Right atrium auricular region (tissue), 2 donors: ENCODE results near the gene UTP25. TPM values are rescaled to one million over a fixed set of nuclear protein-coding genes. Genes with fewer than 3 reads are reported as not detected.

Experiments
- DNase-seq: peaks from one replicate; pipeline ENCODE4 v3.0.0-alpha.2; 2019; ENCODE audit warnings: low spot score
- H3K27ac ChIP-seq, 2 donors: fragments of 200-600 bp; sonication (generic); 1 replicate in 1 of 2; 2 replicates in 1 of 2; pipeline ENCODE4 v1.5.1; 2016 to 2019
- H3K27me3 ChIP-seq, 2 donors: fragments of 200-600 bp; sonication (generic); one replicate each; pipeline versions ENCODE4 v1.5.1 to v1.6.0; 2017 to 2019
- H3K36me3 ChIP-seq: fragments of 200-600 bp; sonication (generic); one replicate; pipeline ENCODE4 v1.5.1; 2016
- H3K4me1 ChIP-seq, 2 donors: fragments of 200-600 bp; sonication (generic); one replicate each; pipeline versions ENCODE4 v1.5.1 to v1.6.0; 2017 to 2019
- H3K4me3 ChIP-seq, 2 donors: fragments of 200-600 bp; sonication (generic); 1 replicate in 1 of 2; 2 replicates in 1 of 2; pipeline ENCODE4 v1.5.1; 2017 to 2019; ENCODE audit warnings: mild to moderate bottlenecking in 1 of 2, moderate library complexity in 1 of 2
- H3K9me3 ChIP-seq, 2 donors: fragments of 200-600 bp; sonication (generic); one replicate each; pipeline ENCODE4 v1.5.1; 2019
- total RNA-seq, 2 donors: library from RNA; depleted of rRNA; stranded (reverse); fragments of >200 nt; gene quantifications; one replicate each; pipeline ENCODE4 v1.1.0, GENCODE V29; 2016
- TF ChIP-seq, protein P1 (sequence below), 2 donors: fragments of 200-600 bp; sonication (generic); IDR thresholded peaks; one replicate each; pipeline ENCODE4 v1.5.1; 2019; ENCODE audit warnings: antibody characterized with exemption in 2 of 2

The UTP25 gene
- total RNA-seq, 2 donors from 2014 or later: 2.8 to 3.9 TPM

DNA sequence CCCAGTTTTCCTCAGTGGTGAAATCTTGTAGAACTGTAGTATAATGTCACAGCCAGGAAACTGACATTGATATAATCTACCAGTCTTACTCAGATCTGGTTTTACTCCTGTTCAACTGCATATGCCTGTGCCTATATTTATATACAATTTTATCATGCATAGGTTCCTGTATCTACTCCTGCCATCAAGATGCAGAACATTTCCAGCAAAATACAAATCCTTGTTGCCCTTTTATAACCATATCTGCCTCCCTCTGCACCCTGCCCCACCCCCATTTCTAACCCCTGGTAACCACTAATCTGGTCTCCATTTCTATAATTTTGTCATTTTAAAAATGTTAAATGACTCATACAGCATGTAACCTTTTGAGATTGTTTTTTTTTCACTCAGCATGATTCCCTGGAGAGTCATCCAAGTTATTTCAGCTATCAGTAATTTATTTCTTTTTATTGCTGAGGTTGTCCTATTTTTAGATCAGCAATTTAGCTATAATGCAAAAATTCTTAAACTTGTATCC lies 8.1 kb downstream of the UTP25 start:
- DNase-seq: no peak
- Histone ChIP-seq H3K36me3 (peaks cover 95% of the 10 kb centered on the region), H3K4me3 (no peak overlapping the region), H3K27me3 (no peaks in the 10 kb centered on the region), H3K27ac (no peak overlapping the region), H3K9me3 (no peaks in the 10 kb centered on the region), H3K4me1 (no peaks in the 10 kb centered on the region)
- TF ChIP-seq, protein P1, sequence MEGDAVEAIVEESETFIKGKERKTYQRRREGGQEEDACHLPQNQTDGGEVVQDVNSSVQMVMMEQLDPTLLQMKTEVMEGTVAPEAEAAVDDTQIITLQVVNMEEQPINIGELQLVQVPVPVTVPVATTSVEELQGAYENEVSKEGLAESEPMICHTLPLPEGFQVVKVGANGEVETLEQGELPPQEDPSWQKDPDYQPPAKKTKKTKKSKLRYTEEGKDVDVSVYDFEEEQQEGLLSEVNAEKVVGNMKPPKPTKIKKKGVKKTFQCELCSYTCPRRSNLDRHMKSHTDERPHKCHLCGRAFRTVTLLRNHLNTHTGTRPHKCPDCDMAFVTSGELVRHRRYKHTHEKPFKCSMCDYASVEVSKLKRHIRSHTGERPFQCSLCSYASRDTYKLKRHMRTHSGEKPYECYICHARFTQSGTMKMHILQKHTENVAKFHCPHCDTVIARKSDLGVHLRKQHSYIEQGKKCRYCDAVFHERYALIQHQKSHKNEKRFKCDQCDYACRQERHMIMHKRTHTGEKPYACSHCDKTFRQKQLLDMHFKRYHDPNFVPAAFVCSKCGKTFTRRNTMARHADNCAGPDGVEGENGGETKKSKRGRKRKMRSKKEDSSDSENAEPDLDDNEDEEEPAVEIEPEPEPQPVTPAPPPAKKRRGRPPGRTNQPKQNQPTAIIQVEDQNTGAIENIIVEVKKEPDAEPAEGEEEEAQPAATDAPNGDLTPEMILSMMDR (IDR thresholded peaks at IDR 0.05): no peak

DNA sequence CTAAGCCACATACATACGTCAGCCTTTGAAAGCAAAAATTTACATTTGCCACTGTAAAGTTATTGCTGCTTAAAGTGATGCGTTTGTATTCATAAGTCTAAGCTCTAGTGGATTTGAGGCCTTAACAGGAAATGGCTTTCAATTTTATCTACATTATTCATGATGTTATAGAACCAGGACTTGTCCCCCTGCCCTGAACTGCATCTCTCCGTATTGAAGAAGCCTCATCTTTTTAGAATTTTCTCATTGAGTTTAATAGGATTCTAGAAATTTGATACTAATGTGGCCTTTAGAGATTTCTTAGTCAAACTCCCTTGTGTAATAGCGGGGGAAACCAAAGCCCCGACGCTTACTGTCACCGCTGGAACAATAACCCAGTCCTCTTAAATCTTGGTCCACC lies 9.9 kb downstream of the UTP25 start:
- no peak overlapping the region for H3K4me3 ChIP-seq
- TF ChIP-seq, protein P1 (IDR thresholded peaks at IDR 0.05): no peak
- H3K27ac ChIP-seq: no peak overlapping the region
- peaks cover 94% of the 10 kb centered on the region for H3K36me3 ChIP-seq
- no peaks in the 10 kb centered on the region for H3K4me1 ChIP-seq
- H3K9me3 ChIP-seq: no peaks in the 10 kb centered on the region
- DNase-seq: no peak
- no peaks in the 10 kb centered on the region for H3K27me3 ChIP-seq

GRCh38 chr1:209838537-209838936 lies 10.8 kb downstream of the UTP25 start:
- Histone ChIP-seq H3K36me3 (peaks cover 94% of the 10 kb centered on the region), H3K4me3 (no peak overlapping the region), H3K27me3 (no peaks in the 10 kb centered on the region), H3K27ac (no peak overlapping the region), H3K4me1 (no peaks in the 10 kb centered on the region), H3K9me3 (no peaks in the 10 kb centered on the region)
- DNase-seq: no peak
- TF ChIP-seq, protein P1 (IDR thresholded peaks at IDR 0.05): no peak

DNA sequence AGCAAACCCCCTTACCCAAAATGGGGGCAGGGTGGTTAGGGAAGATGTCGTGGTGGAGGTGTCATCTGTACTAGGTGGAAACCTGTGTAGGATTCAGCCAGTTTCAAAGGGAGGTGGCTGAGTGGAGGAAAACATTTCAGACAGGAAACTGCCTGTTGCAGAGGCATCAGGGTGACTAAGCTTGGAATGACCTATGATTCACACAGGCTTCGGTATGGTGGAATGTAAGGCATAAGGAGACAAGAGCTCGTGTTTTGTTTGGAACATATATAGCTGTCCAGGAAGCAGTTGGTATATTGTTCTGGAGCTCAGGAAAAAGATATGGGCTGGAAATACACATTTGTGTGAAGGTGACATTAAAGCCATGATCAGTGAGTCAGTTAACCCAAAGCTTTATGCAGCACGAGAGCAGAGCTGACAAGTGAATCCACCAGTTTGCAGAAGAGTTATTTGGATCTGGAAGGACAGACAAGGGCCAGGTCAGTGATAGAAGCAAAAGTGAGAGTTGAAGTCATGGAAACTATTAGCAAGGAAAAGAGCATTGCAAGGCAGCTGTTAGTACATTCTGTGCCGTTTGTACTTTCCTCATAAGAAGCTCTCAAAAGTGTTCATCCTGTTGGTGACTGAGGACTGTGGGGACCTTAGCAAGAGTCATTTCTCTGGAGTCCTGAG lies 12.2 kb downstream of the UTP25 start:
- H3K27ac ChIP-seq: peak overlapping the region in 1 of 2 donors; percentile 54
- no peaks in the 10 kb centered on the region for H3K4me1 ChIP-seq
- no peaks in the 10 kb centered on the region for H3K27me3 ChIP-seq
- no peak overlapping the region for H3K4me3 ChIP-seq
- H3K9me3 ChIP-seq: no peaks in the 10 kb centered on the region
- no peak for DNase-seq
- TF ChIP-seq, protein P1 (IDR thresholded peaks at IDR 0.05): no peak
- H3K36me3 ChIP-seq: peaks cover 86% of the 10 kb centered on the region

- Histone ChIP-seq H3K27me3 (no peaks in the 10 kb centered on the region), H3K9me3 (no peaks in the 10 kb centered on the region), H3K27ac (peak overlapping the region in 1 of 2 donors; percentile 33), H3K4me3 (no peak overlapping the region), H3K36me3 (peaks cover 80% of the 10 kb centered on the region), H3K4me1 (no peaks in the 10 kb centered on the region)
- no peak for DNase-seq
- TF ChIP-seq, protein P1 (IDR thresholded peaks at IDR 0.05): no peak
Observed at GRCh38 chr1:209840611-209841010, 12.8 kb downstream of the UTP25 start.
